GM03348 (cell line): Measurements from ENCODE around the gene ANKRD50.

Source experiments
- DNase-seq: peaks from one replicate; pipeline ENCODE4 v3.0.0; 2012; ENCODE audit warnings: low spot score

The ANKRD50 gene

DNA sequence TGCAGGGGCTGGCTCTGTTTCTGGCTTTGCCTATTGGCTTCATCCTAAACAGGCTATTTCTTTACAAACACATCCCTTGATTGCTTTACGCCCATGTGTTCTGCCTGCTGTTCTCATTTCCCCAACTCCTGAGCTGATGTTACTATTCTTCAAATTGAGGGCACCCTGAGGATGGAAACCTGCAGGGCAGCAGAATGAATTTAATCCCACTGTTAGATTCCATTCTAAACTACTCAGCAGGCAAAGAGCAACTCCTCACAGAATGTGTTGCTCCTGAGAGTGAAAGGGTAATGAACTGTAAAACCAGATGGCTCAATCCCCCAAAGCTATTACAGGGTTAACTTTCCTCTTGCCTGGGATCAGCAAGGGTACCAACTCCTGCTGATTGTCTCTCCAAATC, 75.7 kb downstream of the ANKRD50 start:
- no peak for DNase-seq

DNA sequence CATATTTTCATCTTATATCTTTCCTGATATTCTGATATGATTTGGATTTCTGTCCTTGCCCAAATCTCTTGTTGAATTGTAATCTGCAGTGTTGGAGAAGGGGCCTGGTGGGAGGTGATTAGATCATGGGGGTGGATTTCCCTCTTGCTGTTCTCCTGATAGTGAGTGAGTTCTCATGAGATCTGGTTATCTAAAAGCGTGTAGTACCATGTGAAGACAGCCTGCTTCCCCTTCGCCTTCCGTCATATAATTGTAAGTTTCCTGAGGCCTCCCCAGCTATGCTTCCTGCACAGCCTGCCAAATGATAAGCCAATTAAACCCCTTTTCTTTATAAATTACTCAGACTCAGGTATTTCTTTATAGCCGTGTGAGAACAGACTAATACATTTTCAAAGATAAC, 77.2 kb downstream of the ANKRD50 start:
- DNase-seq: no peak

DNA sequence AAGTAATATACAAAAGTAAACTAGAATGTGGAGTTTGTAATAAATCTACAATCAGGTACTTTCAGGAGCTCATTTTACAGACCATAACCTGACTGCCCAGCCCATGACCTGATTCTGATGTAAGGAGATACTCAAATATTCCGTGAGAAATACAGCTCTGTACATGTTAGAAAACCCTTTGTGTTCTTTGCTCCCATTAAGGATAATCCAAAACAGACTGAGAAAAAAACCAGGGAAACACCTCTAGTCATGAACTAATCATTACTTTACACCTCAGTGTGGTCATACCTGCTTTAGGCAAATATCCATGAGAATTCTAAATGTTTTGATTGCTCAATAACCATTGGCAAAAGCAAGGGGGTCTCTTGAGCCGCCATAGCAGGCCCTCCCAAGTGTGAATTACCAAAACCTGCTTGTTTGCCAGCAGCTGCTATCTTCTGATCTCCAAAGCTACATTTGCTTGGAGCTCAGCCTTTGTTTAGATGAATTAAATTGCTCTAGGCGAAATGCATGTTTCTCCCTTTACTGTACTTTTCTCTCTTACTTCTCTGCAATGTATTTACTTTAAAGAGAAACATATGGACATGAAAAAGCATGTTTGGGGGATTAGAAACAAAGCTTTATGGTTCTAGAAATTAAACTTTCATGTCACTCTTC, 79.1 kb downstream of the ANKRD50 start:
- no peak for DNase-seq

DNA sequence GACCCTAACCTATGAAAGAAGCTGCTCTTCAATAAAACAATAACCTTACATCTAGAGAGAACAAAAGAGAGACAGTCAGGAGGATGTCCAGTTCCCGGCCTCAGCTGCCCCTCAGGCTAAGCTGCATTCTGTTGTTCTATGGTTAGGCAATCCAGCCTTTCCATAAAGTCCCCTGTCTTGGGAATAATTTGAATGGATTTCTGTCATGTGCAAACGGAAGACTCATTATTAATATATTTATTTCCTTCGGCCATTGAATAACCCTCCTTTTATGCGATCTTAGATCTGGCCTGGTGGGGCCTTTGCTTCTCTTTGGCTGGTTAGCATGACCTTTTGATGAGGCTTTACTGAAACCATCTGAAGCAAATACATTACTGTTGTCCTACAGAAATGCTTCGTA, 80.1 kb downstream of the ANKRD50 start:
- DNase-seq: no peak

DNA sequence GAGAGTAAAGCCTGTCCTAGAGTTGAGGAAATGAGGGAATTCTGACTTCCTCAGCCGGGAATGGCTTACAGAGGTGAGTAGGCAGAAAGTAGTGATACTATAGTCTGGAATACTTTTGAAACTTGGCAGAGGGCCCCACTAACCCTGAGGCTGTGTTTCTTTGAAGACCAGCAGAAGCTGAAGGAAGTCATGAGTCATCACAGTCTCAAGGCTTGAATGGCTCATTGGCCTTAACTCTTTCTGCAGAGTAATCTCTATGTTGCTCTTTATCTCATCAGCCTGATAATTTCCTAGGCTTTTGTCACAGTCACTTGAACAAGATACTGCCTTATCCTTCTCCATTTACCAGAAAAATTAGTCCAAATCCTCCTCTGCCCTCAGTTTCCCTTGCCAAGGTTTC, 80.8 kb downstream of the ANKRD50 start:
- DNase-seq: peak; percentile 73

DNA sequence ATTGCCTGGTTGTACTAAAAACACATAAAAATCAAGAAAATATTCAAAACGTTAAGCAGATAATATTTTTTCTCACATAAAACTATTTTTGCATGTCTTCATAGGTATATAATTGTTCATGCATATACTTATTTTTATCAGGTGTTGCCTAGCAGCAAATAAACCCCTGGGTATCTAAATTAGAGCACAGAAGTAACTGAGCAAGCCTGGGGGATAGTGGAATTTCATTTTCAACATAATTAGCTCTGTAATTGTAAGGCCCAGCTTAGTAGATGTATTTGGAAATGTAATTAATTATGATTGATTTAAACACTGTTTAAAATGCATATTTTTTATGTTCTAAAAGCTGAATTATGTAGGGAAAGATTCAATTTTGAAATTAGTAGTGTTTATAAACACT, 82.9 kb downstream of the ANKRD50 start:
- no peak for DNase-seq
